Measurements from ENCODE around the gene SOX6. TPM values are rescaled to one million over a fixed set of nuclear protein-coding genes. Genes with fewer than 3 reads are reported as not detected.
A peak's percentile ranks its signal among the peaks of the same experiment; 100 is the strongest.

The SOX6 gene
- total RNA-seq, 1 experiment from 2014 or later = under 0.01 TPM

- no peak for DNase-seq (ENCODE audit: low read depth)
These were observed 35.2 kb downstream of the SOX6 start for GRCh38 chr11:16321148-16321547.

GRCh38 chr11:16318320-16318719 lies 38.0 kb downstream of the SOX6 start:
- no peak for DNase-seq (ENCODE audit: low read depth)

- no peak for DNase-seq (ENCODE audit: low read depth)
These were observed 38.6 kb downstream of the SOX6 start for GRCh38 chr11:16317712-16318111.

GRCh38 chr11:16313846-16314245 lies 42.5 kb downstream of the SOX6 start:
- DNase-seq (ENCODE audit: low read depth) = no peak

- no peak for DNase-seq (ENCODE audit: low read depth)
These were observed 44.0 kb downstream of the SOX6 start for GRCh38 chr11:16312233-16312765.

- no peak for DNase-seq (ENCODE audit: low read depth)
These were observed 44.5 kb downstream of the SOX6 start for GRCh38 chr11:16311831-16312230.

GRCh38 chr11:16310943-16311342 lies 45.4 kb downstream of the SOX6 start:
- no peak for DNase-seq (ENCODE audit: low read depth)

- no peak for DNase-seq (ENCODE audit: low read depth)
These were observed 47.1 kb downstream of the SOX6 start for GRCh38 chr11:16309226-16309625.

GRCh38 chr11:16301462-16301861 lies 54.9 kb downstream of the SOX6 start:
- DNase-seq (ENCODE audit: low read depth) = no peak

GRCh38 chr11:16299884-16300782 lies 56.2 kb downstream of the SOX6 start:
- no peak for DNase-seq (ENCODE audit: low read depth)

GRCh38 chr11:16299390-16299789 lies 57.0 kb downstream of the SOX6 start:
- DNase-seq (ENCODE audit: low read depth) = no peak

GRCh38 chr11:16297332-16297731 lies 59.0 kb downstream of the SOX6 start:
- no peak for DNase-seq (ENCODE audit: low read depth)

- no peak for DNase-seq (ENCODE audit: low read depth)
These were observed 60.1 kb downstream of the SOX6 start for GRCh38 chr11:16296273-16296672.

- DNase-seq (ENCODE audit: low read depth) = no peak
These were observed 60.8 kb downstream of the SOX6 start for GRCh38 chr11:16295592-16295991.

- DNase-seq (ENCODE audit: low read depth) = no peak
These were observed 63.1 kb downstream of the SOX6 start for GRCh38 chr11:16293204-16293681.

- no peak for DNase-seq (ENCODE audit: low read depth)
These were observed 64.0 kb downstream of the SOX6 start for GRCh38 chr11:16292167-16292859.

- no peak for DNase-seq (ENCODE audit: low read depth)
These were observed 64.6 kb downstream of the SOX6 start for GRCh38 chr11:16291729-16292128.

- no peak for DNase-seq (ENCODE audit: low read depth)
These were observed 66.8 kb downstream of the SOX6 start for GRCh38 chr11:16289541-16289940.

GRCh38 chr11:16287630-16288280 lies 68.6 kb downstream of the SOX6 start:
- DNase-seq (ENCODE audit: low read depth) = no peak

- DNase-seq (ENCODE audit: low read depth) = no peak
These were observed 70.3 kb downstream of the SOX6 start for GRCh38 chr11:16286095-16286494.

GRCh38 chr11:16280256-16280682 lies 76.1 kb downstream of the SOX6 start:
- peak; percentile 1 for DNase-seq (ENCODE audit: low read depth)

GRCh38 chr11:16279524-16279923 lies 76.8 kb downstream of the SOX6 start:
- no peak for DNase-seq (ENCODE audit: low read depth)

Measured in LHCN-M2 (cell line).